NCI-H748 (cell line): Measurements from ENCODE around the gene MAP2K5.

Experiments used
- DNase-seq: peaks from one replicate; lab custom pipeline; 2025; ENCODE audit not compliant: unreplicated experiment; lab: John Stamatoyannopoulos, UW

Gene MAP2K5

GRCh38 chr15:67801926-67802914, 259.7 kb downstream of the MAP2K5 start:
- DNase-seq, result no peak

GRCh38 chr15:67803299-67803698, 260.8 kb downstream of the MAP2K5 start:
- no peak for DNase-seq

GRCh38 chr15:67803996-67804843, 261.7 kb downstream of the MAP2K5 start:
- no peak for DNase-seq

GRCh38 chr15:67805008-67805665, 262.6 kb downstream of the MAP2K5 start:
- DNase-seq, result no peak

GRCh38 chr15:67805666-67806516, 263.4 kb downstream of the MAP2K5 start:
- no peak for DNase-seq

- DNase-seq, result no peak
Measured at GRCh38 chr15:67806536-67806935, 264.0 kb downstream of the MAP2K5 start.

GRCh38 chr15:67807141-67807540, 264.6 kb downstream of the MAP2K5 start:
- no peak for DNase-seq

- no peak for DNase-seq
Measured at GRCh38 chr15:67807836-67808235, 265.3 kb downstream of the MAP2K5 start.

- no peak for DNase-seq
Measured at GRCh38 chr15:67808821-67809220, 266.3 kb downstream of the MAP2K5 start.

- DNase-seq, result no peak
Measured at GRCh38 chr15:67809441-67809840, 266.9 kb downstream of the MAP2K5 start.

- DNase-seq, result no peak
Measured at GRCh38 chr15:67809866-67810265, 267.4 kb downstream of the MAP2K5 start.

GRCh38 chr15:67812241-67812644, 269.7 kb downstream of the MAP2K5 start:
- no peak for DNase-seq

GRCh38 chr15:67813104-67813634, 270.7 kb downstream of the MAP2K5 start:
- DNase-seq, result no peak

GRCh38 chr15:67815036-67815592, 272.6 kb downstream of the MAP2K5 start:
- no peak for DNase-seq

GRCh38 chr15:67816668-67817067, 274.2 kb downstream of the MAP2K5 start:
- no peak for DNase-seq

GRCh38 chr15:67818464-67818863, 276.0 kb downstream of the MAP2K5 start:
- no peak for DNase-seq

GRCh38 chr15:67819636-67820035, 277.1 kb downstream of the MAP2K5 start:
- no peak for DNase-seq

- no peak for DNase-seq
Measured at GRCh38 chr15:67820122-67820991, 277.9 kb downstream of the MAP2K5 start.
